ENCODE results near the gene POLR3H.

Gene POLR3H

GRCh38 chr22:41579997-41580355 lies 35.7 kb upstream of the POLR3H start:
- Histone ChIP-seq H3K27me3 (ENCODE audit: insufficient read depth, low read length, poor library complexity) (no peaks in the 10 kb centered on the region), H3K4me2 (ENCODE audit: insufficient read depth, low read length) (no peak overlapping the region), H3K27ac (ENCODE audit: low read length) (no peak overlapping the region), H3K79me2 (ENCODE audit: insufficient read depth, low read length) (no peaks in the 10 kb centered on the region), H2AFZ (ENCODE audit: low read depth, low read length) (no peak overlapping the region), H4K20me1 (ENCODE audit: insufficient read depth, low read length) (0 out of 2 replicates have a peak, but pooled peaks cover 6% of the 10 kb centered on the region), H3K9ac (ENCODE audit: low read depth, low read length) (no peak overlapping the region), H3K4me1 (ENCODE audit: insufficient read depth, low read length) (no peaks in the 10 kb centered on the region), H3K9me3 (ENCODE audit: insufficient read depth, low read length, severe bottlenecking) (no peaks in the 10 kb centered on the region), H3K36me3 (ENCODE audit: insufficient read depth, low read length) (peaks cover 45% of the 10 kb centered on the region), H3K4me3 (ENCODE audit: low read depth in 1 of 2, low read length in 2 of 2) (no peak overlapping the region)
- no peak for ATAC-seq (ENCODE audit: insufficient read depth, low read depth)
- TF ChIP-seq CTCF (IDR thresholded peaks at IDR 0.05; ENCODE audit: borderline replicate concordance, extremely low read depth, low read length, poor library complexity, severe bottlenecking): no peak
- no peak for TF ChIP-seq EZH2 (IDR thresholded peaks at IDR 0.05; ENCODE audit: borderline replicate concordance, low read depth, low read length, severe bottlenecking)
- DNase-seq: no peak

- TF ChIP-seq CTCF (IDR thresholded peaks at IDR 0.05; ENCODE audit: borderline replicate concordance, extremely low read depth, low read length, poor library complexity, severe bottlenecking): no peak
- no peak for TF ChIP-seq EZH2 (IDR thresholded peaks at IDR 0.05; ENCODE audit: borderline replicate concordance, low read depth, low read length, severe bottlenecking)
- H3K27me3 ChIP-seq (ENCODE audit: insufficient read depth, low read length, poor library complexity): no peaks in the 10 kb centered on the region
- DNase-seq: no peak
- no peaks in the 10 kb centered on the region for H3K9me3 ChIP-seq (ENCODE audit: insufficient read depth, low read length, severe bottlenecking)
- H3K4me2 ChIP-seq (ENCODE audit: insufficient read depth, low read length): no peak overlapping the region
- H3K4me1 ChIP-seq (ENCODE audit: insufficient read depth, low read length): no peaks in the 10 kb centered on the region
- H3K79me2 ChIP-seq (ENCODE audit: insufficient read depth, low read length): no peaks in the 10 kb centered on the region
- H2AFZ ChIP-seq (ENCODE audit: low read depth, low read length): no peak overlapping the region
- no peak overlapping the region for H3K27ac ChIP-seq (ENCODE audit: low read length)
- no peak overlapping the region for H3K9ac ChIP-seq (ENCODE audit: low read depth, low read length)
- no peak for ATAC-seq (ENCODE audit: insufficient read depth, low read depth)
- H3K4me3 ChIP-seq (ENCODE audit: low read depth in 1 of 2, low read length in 2 of 2): no peak overlapping the region
- H4K20me1 ChIP-seq (ENCODE audit: insufficient read depth, low read length): 0 out of 2 replicates have a peak, but pooled peaks cover 6% of the 10 kb centered on the region
- H3K36me3 ChIP-seq (ENCODE audit: insufficient read depth, low read length): peaks cover 42% of the 10 kb centered on the region
Observed at GRCh38 chr22:41579297-41579996, 35.2 kb upstream of the POLR3H start.

GRCh38 chr22:41578818-41579217 lies 34.5 kb upstream of the POLR3H start:
- Histone ChIP-seq H2AFZ (ENCODE audit: low read depth, low read length) (no peak overlapping the region), H3K4me3 (ENCODE audit: low read depth in 1 of 2, low read length in 2 of 2) (no peak overlapping the region), H3K4me1 (ENCODE audit: insufficient read depth, low read length) (no peaks in the 10 kb centered on the region), H3K4me2 (ENCODE audit: insufficient read depth, low read length) (no peak overlapping the region), H3K27me3 (ENCODE audit: insufficient read depth, low read length, poor library complexity) (no peaks in the 10 kb centered on the region), H3K9me3 (ENCODE audit: insufficient read depth, low read length, severe bottlenecking) (no peaks in the 10 kb centered on the region), H3K9ac (ENCODE audit: low read depth, low read length) (no peak overlapping the region), H3K27ac (ENCODE audit: low read length) (no peak overlapping the region), H3K36me3 (ENCODE audit: insufficient read depth, low read length) (peaks cover 39% of the 10 kb centered on the region), H3K79me2 (ENCODE audit: insufficient read depth, low read length) (no peaks in the 10 kb centered on the region), H4K20me1 (ENCODE audit: insufficient read depth, low read length) (0 out of 2 replicates have a peak, but pooled peaks cover 6% of the 10 kb centered on the region)
- DNase-seq (no peak), ATAC-seq (ENCODE audit: insufficient read depth, low read depth) (no peak)
- TF ChIP-seq EZH2 (IDR thresholded peaks at IDR 0.05; ENCODE audit: borderline replicate concordance, low read depth, low read length, severe bottlenecking) (no peak), CTCF (IDR thresholded peaks at IDR 0.05; ENCODE audit: borderline replicate concordance, extremely low read depth, low read length, poor library complexity, severe bottlenecking) (no peak)

Measured in DND-41 (cell line).